Measurements from ENCODE around the gene MTNR1A. TPM values are rescaled to one million over a fixed set of nuclear protein-coding genes. Genes with fewer than 3 reads are reported as not detected.

The MTNR1A gene
- not detected in 2 replicates for total RNA-seq

GRCh38 chr4:186554914-186555827, at the start of gene MTNR1A:
Gene MTNR1A (minus strand): TSS chr4:186555567. CDS start chr4:186555365, 202 bp downstream.

Other genes with a start within 250 kb of the MTNR1A start
- gene FAT1, start 168.3 kb upstream of the MTNR1A start, total RNA-seq = 207 and 274 TPM in 2 replicates